ENCODE results near the gene DNER. TPM values are rescaled to one million over a fixed set of nuclear protein-coding genes. Genes with fewer than 3 reads are reported as not detected.

The DNER gene
- total and polyA plus RNA-seq, 2 donors (not counting 3 experiments of a cell fraction or from before 2014, with no cell fraction given), result 0.01 TPM; not detected in 1

GRCh38 chr2:229446350-229446749 lies 268.0 kb downstream of the DNER start:
- dilution Hi-C loops (cut with MboI; ENCODE audit: extremely low pct_ligation_motif_present, low sequenced_read_pairs), result no loop called here

More at GRCh38 chr2:229446350-229446749, 268.0 kb downstream of the DNER start:
- intact Hi-C loops (cut with micrococcal nuclease), result loop anchor here (10.0 kb wide), 1 partner anchor 1632 kb away; the partner anchor contains the start of gene CCL20
- POLR2A ChIA-PET, result no interaction called here
- H3K79me2 ChIP-seq (ENCODE audit: control insufficient read depth, insufficient read depth, low read length), result no peaks in the 10 kb centered on the region
- no peaks in the 10 kb centered on the region for H3K36me3 ChIP-seq (ENCODE audit: control insufficient read depth in 2 of 2, extremely low read depth in 1 of 2, insufficient read depth in 2 of 2, low read length in 2 of 2)
- CTCF ChIA-PET, result no interaction called here
- H3K27me3 ChIP-seq (ENCODE audit: control insufficient read depth in 2 of 2, insufficient read depth in 2 of 2, low read length in 2 of 2), result no peaks in the 10 kb centered on the region
- no peak overlapping the region for H2AFZ ChIP-seq (ENCODE audit: low read depth, low read length)
- no peak for DNase-seq (ENCODE audit: low read depth, low spot score)
- H3K9me1 ChIP-seq (replicated peaks; ENCODE audit: control insufficient read depth, extremely low read depth, insufficient read depth, low read length), result no peaks in the 10 kb centered on the region
- no peak for FAIRE-seq
- TF ChIP-seq POLR2AphosphoS5 (IDR thresholded peaks at IDR 0.05; ENCODE audit: insufficient read depth, low read depth, low read length) (no peak), FOS (IDR thresholded peaks at IDR 0.05; ENCODE audit: borderline replicate concordance, insufficient read depth, low read length) (no peak), JUN (IDR thresholded peaks at IDR 0.05; ENCODE audit: borderline replicate concordance, insufficient read depth, insufficient read length, low read depth) (no peak), GATA2 (IDR thresholded peaks at IDR 0.05; ENCODE audit: insufficient read depth, insufficient read length, low read depth, low read length) (no peak), EZH2 (IDR thresholded peaks at IDR 0.05; ENCODE audit: borderline replicate concordance, low read depth, low read length, severe bottlenecking) (no peak), MYC (IDR thresholded peaks at IDR 0.05; ENCODE audit: low read depth, low read length) (no peak), POLR2A (IDR thresholded peaks at IDR 0.05; ENCODE audit: low read depth, low read length) (no peak)
- TF ChIP-seq, protein P1, sequence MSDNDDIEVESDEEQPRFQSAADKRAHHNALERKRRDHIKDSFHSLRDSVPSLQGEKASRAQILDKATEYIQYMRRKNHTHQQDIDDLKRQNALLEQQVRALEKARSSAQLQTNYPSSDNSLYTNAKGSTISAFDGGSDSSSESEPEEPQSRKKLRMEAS (IDR thresholded peaks at IDR 0.05; ENCODE audit: insufficient read depth, insufficient read length), result no peak
- TF ChIP-seq, protein P2, sequence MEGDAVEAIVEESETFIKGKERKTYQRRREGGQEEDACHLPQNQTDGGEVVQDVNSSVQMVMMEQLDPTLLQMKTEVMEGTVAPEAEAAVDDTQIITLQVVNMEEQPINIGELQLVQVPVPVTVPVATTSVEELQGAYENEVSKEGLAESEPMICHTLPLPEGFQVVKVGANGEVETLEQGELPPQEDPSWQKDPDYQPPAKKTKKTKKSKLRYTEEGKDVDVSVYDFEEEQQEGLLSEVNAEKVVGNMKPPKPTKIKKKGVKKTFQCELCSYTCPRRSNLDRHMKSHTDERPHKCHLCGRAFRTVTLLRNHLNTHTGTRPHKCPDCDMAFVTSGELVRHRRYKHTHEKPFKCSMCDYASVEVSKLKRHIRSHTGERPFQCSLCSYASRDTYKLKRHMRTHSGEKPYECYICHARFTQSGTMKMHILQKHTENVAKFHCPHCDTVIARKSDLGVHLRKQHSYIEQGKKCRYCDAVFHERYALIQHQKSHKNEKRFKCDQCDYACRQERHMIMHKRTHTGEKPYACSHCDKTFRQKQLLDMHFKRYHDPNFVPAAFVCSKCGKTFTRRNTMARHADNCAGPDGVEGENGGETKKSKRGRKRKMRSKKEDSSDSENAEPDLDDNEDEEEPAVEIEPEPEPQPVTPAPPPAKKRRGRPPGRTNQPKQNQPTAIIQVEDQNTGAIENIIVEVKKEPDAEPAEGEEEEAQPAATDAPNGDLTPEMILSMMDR (IDR thresholded peaks at IDR 0.05; ENCODE audit: extremely low read depth in 1 of 2, insufficient read depth in 1 of 2, low read depth in 1 of 2, low read length in 2 of 2), result no peak
- peaks cover 8% of the 10 kb centered on the region for H3K4me1 ChIP-seq (ENCODE audit: control insufficient read depth, extremely low read depth, insufficient read depth, low read length)
- no peak overlapping the region for H3K27ac ChIP-seq (ENCODE audit: insufficient read depth, low read depth, low read length)
- no TSS peak for BruUV-seq (replicated peaks)
- no peak overlapping the region for H3K4me3 ChIP-seq (replicated peaks in 1 of 3; ENCODE audit: insufficient read depth in 1 of 3, low read depth in 1 of 3, low read length in 3 of 3)
- no peak overlapping the region for H3K4me2 ChIP-seq (ENCODE audit: insufficient read depth, low read length)
- no peaks in the 10 kb centered on the region for H3K9me3 ChIP-seq (replicated peaks; ENCODE audit: control insufficient read depth, insufficient read depth, low read length)
- no peak overlapping the region for H3K9ac ChIP-seq (replicated peaks; ENCODE audit: extremely low read depth, insufficient read depth, low read length)
- no peaks in the 10 kb centered on the region for H4K20me1 ChIP-seq (replicated peaks; ENCODE audit: control insufficient read depth, extremely low read depth, insufficient read depth, low read length)
